HEK293T (cell line): ENCODE data around the gene KCNH4.
A peak's percentile ranks its signal among the peaks of the same experiment; 100 is the strongest.
"Not testable (repeated sequence)": the region's sequence is repeated elsewhere in the genome, so short reads cannot be mapped to it uniquely, and the experiment has no call there.

Source experiments
- CTCF ChIA-PET: fragments of 350-600 bp; formaldehyde crosslinking; extraction: SDS; loops from one replicate; lab custom pipeline; 2021; ENCODE audit warnings: antibody characterized with exemption, inconsistent platforms; lab: Yijun Ruan, JAX
- POLR2A ChIA-PET: fragments of 350-600 bp; formaldehyde crosslinking; extraction: SDS; loops from one replicate; lab custom pipeline; 2020; ENCODE audit warnings: antibody characterized with exemption, inconsistent platforms; lab: Yijun Ruan, JAX
- DNase-seq: peaks from one replicate; pipeline ENCODE4 v3.0.0; 2012; ENCODE audit warnings: mixed read lengths; ENCODE audit errors: extremely low spot score
- ARNT ChIP-seq: fragments of 450-650 bp; IDR thresholded peaks from 2 replicates; pipeline ENCODE4 v1.6.1; 2017; ENCODE audit warnings: mild to moderate bottlenecking
- BHLHE40 ChIP-seq: fragments of 450-650 bp; IDR thresholded peaks from 2 replicates; pipeline ENCODE4 v1.6.1; 2016; ENCODE audit warnings: mild to moderate bottlenecking, moderate library complexity, borderline replicate concordance
- CTBP1 ChIP-seq: fragments of 450-650 bp; IDR thresholded peaks from 2 replicates; pipeline ENCODE4 v1.6.1; 2016; ENCODE audit warnings: borderline replicate concordance
- ELF4 ChIP-seq: fragments of 450-650 bp; IDR thresholded peaks from 2 replicates; pipeline ENCODE4 v1.6.1; 2017; ENCODE audit warnings: antibody characterized with exemption
- FOXA1 ChIP-seq: fragments of 450-650 bp; IDR thresholded peaks from 2 replicates; pipeline ENCODE4 v1.6.1; 2016; ENCODE audit warnings: mild to moderate bottlenecking
- FOXK2 ChIP-seq: fragments of 450-650 bp; IDR thresholded peaks from 2 replicates; pipeline ENCODE4 v1.6.1; 2016; ENCODE audit warnings: mild to moderate bottlenecking
- FOXM1 ChIP-seq: fragments of 450-650 bp; IDR thresholded peaks from 2 replicates; pipeline ENCODE4 v1.6.1; 2017; ENCODE audit warnings: mild to moderate bottlenecking, borderline replicate concordance
- HDGF ChIP-seq: fragments of 450-650 bp; IDR thresholded peaks from 2 replicates; pipeline ENCODE4 v1.6.1; 2017; ENCODE audit warnings: antibody characterized with exemption, borderline replicate concordance
- L3MBTL2 ChIP-seq: fragments of 450-650 bp; conservative IDR thresholded peaks from 2 replicates; pipeline ENCODE4 v1.6.1; 2016; ENCODE audit warnings: mild to moderate bottlenecking
- LEF1 ChIP-seq: fragments of 450-650 bp; IDR thresholded peaks from 2 replicates; pipeline ENCODE4 v1.6.1; 2017; ENCODE audit warnings: mild to moderate bottlenecking, borderline replicate concordance
- NFRKB ChIP-seq: fragments of 450-650 bp; IDR thresholded peaks from 2 replicates; pipeline ENCODE4 v1.6.1; 2016; ENCODE audit warnings: mild to moderate bottlenecking, moderate library complexity
- PKNOX1 ChIP-seq: fragments of 450-650 bp; IDR thresholded peaks from 2 replicates; pipeline ENCODE4 v1.6.1; 2016
- SP1 ChIP-seq: fragments of 450-650 bp; IDR thresholded peaks from 2 replicates; pipeline ENCODE4 v1.6.1; 2017
- SUZ12 ChIP-seq: fragments of 450-650 bp; IDR thresholded peaks from 2 replicates; pipeline ENCODE4 v1.6.1; 2016; ENCODE audit warnings: mild to moderate bottlenecking
- TARDBP ChIP-seq: fragments of 450-650 bp; IDR thresholded peaks from 2 replicates; pipeline ENCODE4 v1.6.1; 2016
- ZNF384 ChIP-seq: fragments of 450-650 bp; IDR thresholded peaks from 2 replicates; pipeline ENCODE4 v1.6.1; 2016

The KCNH4 gene

GRCh38 chr17:42221886-42222745 lies 41.2 kb upstream of the KCNH4 start:
- POLR2A ChIA-PET = interaction anchor here (0.8 to 1.6 kb wide), 2 partner anchors 14 to 49 kb away, joined by 3 to 5 read pairs; no protein-coding TSS in a partner anchor
- CTCF ChIA-PET = interaction anchor here (0.6 to 2.3 kb wide), 28 partner anchors 8 to 345 kb away, joined by 3 to 13 read pairs (median 4); partner anchors contain the start of genes GHDC and HCRT
- TF ChIP-seq PKNOX1 (no peak), FOXA1 (no peak), HDGF (no peak), ELF4 (no peak), TARDBP (no peak), NFRKB (no peak), SP1 (no peak), SUZ12 (no peak), CTBP1 (no peak), BHLHE40 (no peak), L3MBTL2 (no peak), ZNF384 (no peak), ARNT (no peak), FOXK2 (no peak), LEF1 (no peak), FOXM1 (no peak)
- DNase-seq = peak; percentile 70

GRCh38 chr17:42219280-42219679 lies 38.3 kb upstream of the KCNH4 start:
- CTCF ChIA-PET, POLR2A ChIA-PET, DNase-seq: not testable (repeated sequence)

GRCh38 chr17:42214156-42214555 lies 33.2 kb upstream of the KCNH4 start:
- CTCF ChIA-PET = interaction anchor here (0.6 kb wide), 1 partner anchor 8 kb away, joined by 3 read pairs; no protein-coding TSS in a partner anchor
- no peak for DNase-seq
- POLR2A ChIA-PET = interaction anchor here (1.0 kb wide), 1 partner anchor 20 kb away, joined by 3 read pairs; the partner anchor contains the start of gene GHDC
- TF ChIP-seq HDGF (no peak), FOXA1 (no peak), CTBP1 (no peak), ELF4 (no peak), TARDBP (no peak), NFRKB (no peak), PKNOX1 (no peak), FOXK2 (no peak), BHLHE40 (no peak), L3MBTL2 (no peak), ZNF384 (no peak), LEF1 (no peak), SP1 (no peak), SUZ12 (no peak), FOXM1 (no peak), ARNT (no peak)

GRCh38 chr17:42212382-42212781 lies 31.4 kb upstream of the KCNH4 start:
- TF ChIP-seq LEF1 (no peak), HDGF (no peak), FOXM1 (no peak), ZNF384 (no peak), ELF4 (no peak), TARDBP (no peak), L3MBTL2 (no peak), ARNT (no peak), PKNOX1 (no peak), FOXK2 (no peak), FOXA1 (no peak), BHLHE40 (no peak), NFRKB (no peak), SUZ12 (no peak)
- POLR2A ChIA-PET = no interaction called here
- DNase-seq = no peak
- CTCF ChIA-PET = interaction anchor here (1.2 to 1.7 kb wide), 2 partner anchors 10 to 39 kb away, joined by 3 to 7 read pairs; no protein-coding TSS in a partner anchor

- POLR2A ChIA-PET, DNase-seq: not testable (repeated sequence)
- CTCF ChIA-PET = interaction anchor here (0.6 to 1.7 kb wide), 4 partner anchors 10 to 67 kb away, joined by 3 to 7 read pairs (median 3); no protein-coding TSS in a partner anchor
These were observed 31.0 kb upstream of the KCNH4 start for GRCh38 chr17:42211921-42212341.

GRCh38 chr17:42210046-42210445 lies 29.1 kb upstream of the KCNH4 start:
- no peak for TF ChIP-seq SUZ12
- no peak for TF ChIP-seq SP1
- TF ChIP-seq ARNT = no peak
- TF ChIP-seq BHLHE40 = no peak
- TF ChIP-seq FOXM1 = no peak
- no peak for TF ChIP-seq HDGF
- TF ChIP-seq TARDBP = no peak
- ChIA-PET CTCF (no interaction called here), POLR2A (no interaction called here)

GRCh38 chr17:42206153-42206612 lies 25.2 kb upstream of the KCNH4 start:
- CTCF ChIA-PET, POLR2A ChIA-PET, DNase-seq: not testable (repeated sequence)

More at GRCh38 chr17:42210046-42210445, 29.1 kb upstream of the KCNH4 start:
- no peak for DNase-seq
